HG03442 (cell line): ENCODE data around the gene MAP3K10.

Experiments used
- ATAC-seq: cut with Tn5 transposase; IDR thresholded peaks from one replicate; pipeline ENCODE4 v1.9.1; 2021; ENCODE audit warnings: mild to moderate bottlenecking, moderate library complexity; ENCODE audit not compliant: unreplicated experiment

MAP3K10 gene

GRCh38 chr19:40247178-40247577, 56.0 kb downstream of the MAP3K10 start:
- ATAC-seq: no peak

- no peak for ATAC-seq
These were observed 56.6 kb downstream of the MAP3K10 start for GRCh38 chr19:40247735-40248262.

DNA sequence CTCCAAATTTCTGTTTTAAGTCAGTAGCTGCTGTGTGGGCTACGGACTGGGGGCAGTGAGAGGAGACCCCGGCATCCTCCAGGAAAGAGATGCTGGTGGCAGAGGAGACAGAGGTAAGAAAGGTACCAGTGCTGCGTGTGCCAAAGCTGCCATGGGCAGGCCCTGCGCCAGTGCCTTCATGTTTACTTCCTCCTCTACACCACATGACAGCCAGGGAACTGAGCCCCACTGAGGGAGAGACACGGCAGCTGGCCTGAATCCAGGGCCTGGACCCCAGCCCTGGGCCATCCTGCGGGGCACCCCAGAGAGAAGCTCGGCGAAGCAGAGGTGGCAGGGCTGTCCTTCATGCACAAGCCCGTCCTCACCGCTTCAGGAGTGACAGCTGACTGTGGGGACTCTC, 58.0 kb downstream of the MAP3K10 start:
- ATAC-seq: no peak

- no peak for ATAC-seq
These were observed 58.6 kb downstream of the MAP3K10 start for GRCh38 chr19:40249781-40250180.

DNA sequence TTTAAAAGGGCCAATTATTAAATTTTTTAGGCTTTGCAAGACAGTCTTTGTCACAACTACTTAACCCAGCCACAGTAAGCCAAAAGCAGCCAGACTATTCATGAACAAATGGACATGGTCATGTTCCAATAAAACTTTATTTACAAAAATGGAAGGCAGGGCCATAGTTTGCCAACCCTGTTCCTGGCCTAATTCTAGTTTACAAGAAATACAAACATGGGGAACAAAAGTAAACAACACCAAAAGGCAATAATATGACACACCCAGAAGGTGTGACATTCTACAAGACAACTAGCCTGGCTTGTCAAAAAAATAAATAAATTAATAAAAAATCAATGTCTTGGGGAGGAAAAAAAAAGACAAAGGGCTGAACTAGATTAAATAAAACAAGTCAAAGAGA, 60.0 kb downstream of the MAP3K10 start:
- no peak for ATAC-seq

DNA sequence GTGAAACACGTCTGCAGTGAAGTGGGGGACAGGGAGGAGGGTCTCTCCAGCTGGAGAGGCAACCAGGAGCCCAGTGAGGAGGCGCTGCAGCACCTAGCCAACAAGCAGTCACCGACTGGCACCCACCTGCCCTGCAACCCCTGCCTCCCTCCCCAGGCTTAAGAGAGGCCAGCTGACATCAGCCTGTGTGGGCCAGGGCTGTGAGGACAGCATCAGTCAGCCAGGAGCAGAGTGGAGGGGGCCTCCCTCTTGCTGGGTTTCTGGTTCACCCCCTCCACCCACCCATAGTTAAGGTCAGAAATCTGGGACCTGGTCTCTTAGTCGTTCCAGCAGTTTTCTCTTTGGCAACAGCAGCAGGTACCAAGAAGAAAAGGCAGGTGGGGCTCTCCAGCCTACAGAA, 60.8 kb downstream of the MAP3K10 start:
- ATAC-seq: no peak

DNA sequence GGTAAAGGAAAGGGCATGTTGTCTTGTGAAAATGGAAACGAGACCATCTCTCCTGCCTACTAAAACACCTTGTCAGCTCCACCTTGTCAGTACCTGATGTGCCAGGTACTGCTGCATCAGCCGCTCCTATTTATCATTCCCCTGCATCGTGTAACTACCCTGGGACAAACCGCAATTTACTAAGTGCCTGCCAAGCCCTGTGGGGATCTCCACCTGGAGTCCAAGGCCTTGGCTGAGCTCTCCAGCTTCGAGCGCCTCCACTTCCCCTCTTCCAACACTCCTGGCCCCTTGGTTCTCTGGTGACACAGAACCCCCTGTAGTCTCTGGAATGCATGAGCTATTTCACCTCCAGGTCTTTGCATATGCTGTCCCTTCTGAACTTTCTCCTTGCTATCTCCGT, 61.2 kb downstream of the MAP3K10 start:
- ATAC-seq: no peak

DNA sequence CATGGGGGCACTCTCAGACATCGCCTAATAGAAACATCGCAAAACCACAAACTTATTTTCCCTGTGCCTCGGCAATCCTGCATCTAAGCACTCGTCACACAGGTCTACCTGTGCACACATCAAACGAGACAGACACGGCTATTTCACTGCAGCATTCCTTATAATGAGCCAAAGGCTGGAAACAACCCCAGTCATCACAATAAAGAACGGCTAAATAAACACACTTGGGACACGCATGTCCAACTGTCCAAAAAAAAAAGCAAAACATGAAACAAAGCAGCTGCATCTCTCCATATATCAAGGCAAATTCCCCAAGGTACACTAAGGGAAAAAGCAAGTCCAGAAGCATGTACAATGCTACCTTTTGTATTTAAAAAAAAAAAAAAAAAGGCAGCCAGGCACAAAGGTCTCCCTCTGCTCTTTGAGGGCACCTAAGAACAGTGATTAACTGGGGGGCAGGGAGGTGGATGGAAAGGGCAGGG, 62.4 kb downstream of the MAP3K10 start:
- ATAC-seq: no peak

DNA sequence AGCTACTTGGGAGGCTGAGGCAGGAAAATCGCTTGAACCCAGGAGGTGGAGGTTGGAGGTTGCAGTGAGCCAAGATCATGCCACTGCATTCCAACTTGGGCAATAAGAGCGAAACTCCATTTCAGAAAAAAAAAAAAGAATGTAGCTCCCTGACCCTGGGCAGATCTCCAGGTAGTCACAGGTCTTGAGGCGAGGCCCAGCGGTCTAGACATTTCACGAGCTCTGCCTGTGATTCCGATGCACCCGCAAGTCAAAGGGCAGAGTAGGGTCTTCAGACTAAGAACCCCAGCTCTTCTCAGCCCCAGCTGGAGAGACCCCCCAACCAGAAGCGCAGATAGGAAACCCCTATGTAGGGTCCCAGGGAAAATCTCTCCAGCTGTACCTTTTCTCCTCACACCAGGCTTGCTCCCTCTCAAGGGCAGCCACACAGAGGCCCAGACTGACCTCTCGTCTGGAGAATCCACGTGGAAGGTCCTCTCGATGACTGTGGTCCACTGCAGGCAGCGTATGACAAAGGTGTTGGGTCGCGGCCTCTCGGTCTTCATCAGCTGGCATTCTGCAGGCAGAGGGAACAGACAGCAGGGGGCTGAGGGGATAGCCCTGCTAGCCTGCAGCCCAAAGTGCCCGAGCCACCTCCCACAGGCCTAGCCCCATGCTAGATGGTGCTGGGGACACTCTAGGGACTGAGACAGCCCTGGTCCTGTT, 63.6 kb downstream of the MAP3K10 start:
- no peak for ATAC-seq

DNA sequence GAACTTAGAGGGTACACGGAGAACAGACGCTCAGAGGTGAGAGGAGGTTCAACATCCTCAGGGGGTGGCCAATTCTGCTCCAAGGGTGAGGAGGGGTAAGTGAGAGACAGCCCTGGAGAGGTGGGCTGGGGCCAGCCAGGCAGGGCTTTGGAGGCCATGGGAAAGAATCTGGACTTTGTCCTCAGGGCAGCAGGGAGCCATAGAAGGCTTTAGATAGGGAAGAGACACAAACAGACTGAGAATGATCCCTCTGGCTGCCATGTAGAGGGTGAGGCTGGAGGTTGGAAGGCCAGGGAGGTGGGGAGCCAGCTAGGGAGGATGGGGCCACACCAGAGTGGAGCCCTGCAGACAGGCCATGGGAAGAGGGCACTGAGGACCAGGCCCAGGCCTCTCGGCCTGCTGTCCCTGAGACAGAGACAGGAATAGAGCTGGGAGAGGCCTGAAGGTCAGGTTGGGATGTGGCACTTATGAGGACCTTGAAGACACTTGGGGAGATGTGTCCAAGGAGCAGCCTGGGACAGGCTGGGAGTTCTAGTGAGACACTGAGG, 64.5 kb downstream of the MAP3K10 start:
- no peak for ATAC-seq

DNA sequence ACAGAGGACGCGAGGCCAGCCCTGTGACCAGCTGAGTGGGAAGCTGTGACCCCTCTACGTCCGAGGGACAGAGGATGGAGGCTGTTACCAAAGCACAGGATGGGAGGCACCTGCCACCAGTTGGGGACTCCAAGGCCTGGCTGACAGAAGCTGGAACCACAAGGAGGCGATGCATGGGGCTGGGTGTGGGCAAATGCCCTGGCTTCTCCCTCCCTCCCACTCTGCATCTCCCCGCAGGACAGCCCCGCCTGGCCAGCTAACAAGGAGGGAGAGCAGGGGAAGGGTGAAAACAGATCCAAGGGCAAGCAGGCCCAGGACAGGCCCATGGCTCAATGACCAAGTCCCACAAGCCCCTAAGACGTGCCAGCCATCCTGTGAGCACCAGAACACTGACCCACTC, 65.3 kb downstream of the MAP3K10 start:
- ATAC-seq: no peak

DNA sequence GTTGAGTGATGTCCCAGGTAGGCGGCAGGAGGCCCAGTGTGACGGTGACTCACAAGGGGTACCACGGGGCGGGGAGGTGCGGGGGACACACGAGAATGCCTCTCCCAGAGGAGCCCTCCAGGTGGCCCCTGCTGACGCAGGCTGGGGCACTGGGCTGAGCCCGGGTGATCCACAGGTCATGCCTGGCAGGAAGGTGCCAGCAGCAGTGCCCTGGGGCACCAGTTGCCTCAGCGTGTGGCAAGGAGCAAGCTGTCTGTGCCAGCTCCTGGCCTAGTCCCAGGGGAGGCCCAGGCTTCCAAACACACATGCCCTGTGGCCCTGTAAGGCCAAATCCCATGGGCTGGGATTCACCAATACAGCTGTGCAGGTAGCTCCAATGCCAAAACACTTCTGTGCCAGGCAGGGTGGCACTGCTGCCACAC, 65.9 kb downstream of the MAP3K10 start:
- ATAC-seq: no peak

DNA sequence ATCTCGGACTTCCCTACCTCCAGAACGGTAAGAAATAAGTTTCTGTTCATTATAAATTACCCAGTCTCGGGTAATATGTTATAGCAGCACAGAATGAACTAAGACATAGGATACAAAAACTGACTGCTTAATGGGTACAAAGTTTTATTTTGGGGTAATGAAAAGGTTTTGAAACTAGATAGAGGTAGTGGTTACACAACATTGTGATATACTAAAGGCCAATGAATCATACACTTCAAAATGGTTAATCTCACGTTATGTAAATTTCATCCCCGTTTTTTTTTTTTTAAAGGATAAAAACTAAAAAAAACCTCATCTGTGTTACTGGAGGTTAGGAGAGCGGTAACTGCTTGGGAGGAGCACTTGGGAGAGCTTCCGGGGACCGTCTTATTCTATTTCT, 70.4 kb downstream of the MAP3K10 start:
- no peak for ATAC-seq

GRCh38 chr19:40262422-40262821, 71.2 kb downstream of the MAP3K10 start:
- no peak for ATAC-seq

- no peak for ATAC-seq
These were observed 72.5 kb downstream of the MAP3K10 start for GRCh38 chr19:40263440-40264313.

DNA sequence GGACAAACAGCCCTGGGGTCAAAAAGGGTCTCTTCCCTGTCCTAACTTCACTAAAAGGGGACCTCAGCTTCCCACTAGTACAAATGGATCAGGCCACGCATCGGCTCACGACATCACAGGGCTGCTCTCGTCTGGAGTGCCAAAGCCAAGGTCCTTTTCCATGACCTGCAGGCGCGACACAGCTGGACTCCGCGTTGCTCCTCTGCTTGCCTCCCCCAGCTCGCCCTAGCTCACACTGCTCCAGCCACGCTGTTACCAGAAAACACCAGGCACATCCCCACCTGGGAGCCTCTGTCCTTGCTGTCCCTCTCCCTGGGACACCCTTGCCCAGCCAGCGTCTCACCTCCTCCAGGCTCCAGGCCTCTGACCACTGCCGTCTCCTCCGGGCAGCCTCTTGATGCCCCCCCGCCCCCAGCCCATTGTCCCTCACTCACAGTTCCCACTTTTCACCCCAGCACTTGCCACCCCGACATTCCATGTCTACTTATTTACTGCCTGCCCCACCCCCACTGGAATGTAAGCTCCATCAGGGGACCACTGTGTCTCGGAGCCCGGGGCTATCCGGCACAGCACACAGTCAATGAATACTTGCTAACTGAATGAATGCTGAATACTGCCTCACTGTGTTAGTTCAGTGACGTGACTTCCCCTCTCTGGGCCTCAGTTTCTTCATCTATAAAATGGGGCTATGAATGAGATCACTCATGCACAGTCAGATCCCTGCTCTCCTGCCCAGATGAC, 73.3 kb downstream of the MAP3K10 start:
- ATAC-seq: no peak
